ENCODE results near the gene PI4KA.

GRCh38 chr22:20748082-20748481, 110.5 kb downstream of the PI4KA start:
- TF ChIP-seq CTCF (IDR thresholded peaks at IDR 0.05): no peak
- no peak for TF ChIP-seq POLR2A (IDR thresholded peaks at IDR 0.05)

Data from body of pancreas (tissue), 4 donors.